K562 (cell line): ENCODE measurements around the gene HDAC5. TPM values are rescaled to one million over a fixed set of nuclear protein-coding genes. Genes with fewer than 3 reads are reported as not detected.

Experiments used
- ATAC-seq: fragments of 200-7000 bp; cut with Tn5 transposase; 3 replicates; pipeline ENCODE4 v1.9.1; 2020; ENCODE audit warnings: moderate library complexity
- BruUV-seq: library from RNA; stranded (reverse); fragments of 400-500 nt; replicated peaks from 2 replicates; lab custom pipeline; 2021; lab: Mats Ljungman, UMichigan
- CTCF ChIA-PET: fragments of 300-600 bp; formaldehyde crosslinking; extraction: SDS; loops from one replicate; lab custom pipeline; 2021; ENCODE audit warnings: low intra/inter-chr PET ratio; lab: Yijun Ruan, JAX
- POLR2A ChIA-PET: fragments of 300-600, 350-650 bp; sonication (Branson Sonifier 250); formaldehyde crosslinking; extraction: SDS; loops from one replicate; lab custom pipeline; 2021; ENCODE audit warnings: antibody characterized with exemption, inconsistent platforms; lab: Yijun Ruan, JAX
- DNase-seq, 4 experiments: peaks; one replicate each; pipeline versions ENCODE4 v3.0.0 to v3.0.0-alpha.2; 2011 to 2018; ENCODE audit warnings: low spot score in 3 of 4, mixed read lengths in 3 of 4; ENCODE audit errors: extremely low read depth in 1 of 4
- FAIRE-seq: peaks from 2 replicates; lab custom pipeline; 2011; peaks lifted over from hg19 to GRCh38; lab: Jason Lieb, UNC
- H2AFZ ChIP-seq: 2 replicates; pipeline ENCODE4 v1.6.0; 2011; ENCODE audit warnings: low read depth, low read length, control low read depth, inconsistent platforms
- H3K27ac ChIP-seq: fragments of 200-600 bp; 3 replicates; pipeline ENCODE4 v1.8.0; 2011; ENCODE audit warnings: low read depth, mild to moderate bottlenecking, control low read depth, inconsistent platforms, low read length, moderate library complexity, mixed read lengths; ENCODE audit errors: extremely low read depth
- H3K27me3 ChIP-seq, 2 experiments: fragments of 300-600 bp in 1 of 2; 2 replicates in 1 of 2; 3 replicates in 1 of 2; pipeline versions ENCODE4 v1.6.0 to v1.8.0; 2011; ENCODE audit warnings: inconsistent platforms in 2 of 2, low read length in 2 of 2, mild to moderate bottlenecking in 1 of 2, mixed read lengths in 1 of 2, moderate library complexity in 1 of 2; ENCODE audit not compliant: control insufficient read depth in 2 of 2, insufficient read depth in 2 of 2
- H3K36me3 ChIP-seq: fragments of 300-600 bp; 3 replicates; pipeline ENCODE4 v1.8.0; 2011; ENCODE audit warnings: mild to moderate bottlenecking, low read length, inconsistent platforms; ENCODE audit not compliant: control insufficient read depth, insufficient read depth
- H3K4me1 ChIP-seq, 2 experiments: fragments of 200-600 bp in 1 of 2; replicated peaks in 1 of 2; 2 replicates in 1 of 2; 3 replicates in 1 of 2; pipeline versions ENCODE4 v1.5.1 to v1.8.0; 2011; ENCODE audit warnings: inconsistent platforms in 2 of 2, low read length in 2 of 2, mild to moderate bottlenecking in 1 of 2, mixed read lengths in 1 of 2, moderate library complexity in 1 of 2; ENCODE audit not compliant: control insufficient read depth in 2 of 2, insufficient read depth in 2 of 2
- H3K4me2 ChIP-seq: 2 replicates; pipeline ENCODE4 v1.6.1; 2011; ENCODE audit warnings: low read length, control low read depth, inconsistent platforms, mixed read lengths; ENCODE audit not compliant: insufficient read depth
- H3K4me3 ChIP-seq: fragments of 200-600 bp; sonication (generic), shearing (Covaris generic); 2 replicates; pipeline ENCODE4 v1.5.1; 2016; ENCODE audit warnings: control low read depth, inconsistent platforms
- H3K79me2 ChIP-seq: fragments of 200-600 bp; 3 replicates; pipeline ENCODE4 v1.8.0; 2011; ENCODE audit warnings: low read length, inconsistent platforms; ENCODE audit not compliant: control insufficient read depth, insufficient read depth
- H3K9ac ChIP-seq, 2 experiments: 2 replicates each; pipeline versions ENCODE4 v1.6.0 to v1.6.1; 2011; ENCODE audit warnings: low read depth in 2 of 2, low read length in 2 of 2, control low read depth in 1 of 2, inconsistent platforms in 1 of 2, mild to moderate bottlenecking in 1 of 2, mixed read lengths in 1 of 2; ENCODE audit not compliant: insufficient read depth in 1 of 2
- H3K9me1 ChIP-seq: one replicate; pipeline ENCODE4 v1.6.0; 2011; ENCODE audit warnings: inconsistent platforms, mild to moderate bottlenecking, low read length, moderate library complexity; ENCODE audit not compliant: control insufficient read depth, insufficient read depth
- H3K9me3 ChIP-seq: replicated peaks from 2 replicates; pipeline ENCODE4 v1.5.1; 2011; ENCODE audit warnings: low read depth, low read length, inconsistent platforms; ENCODE audit not compliant: control insufficient read depth, insufficient read depth
- H4K20me1 ChIP-seq: replicated peaks from 2 replicates; pipeline ENCODE4 v1.6.1; 2011; ENCODE audit warnings: low read length, inconsistent platforms, mixed read lengths; ENCODE audit not compliant: control insufficient read depth, insufficient read depth
- POLR2G ChIP-seq: fragments of 200-400 bp; formaldehyde crosslinking; IDR thresholded peaks from 2 replicates; pipeline ENCODE4 v1.6.1; 2017; ENCODE audit warnings: low read depth, mild to moderate bottlenecking, antibody characterized with exemption, low read length, moderate library complexity
- ZNF551 ChIP-seq: fragments of 250-450 bp; sonication (Bioruptor Pico); IDR thresholded peaks from 2 replicates; pipeline ENCODE4 v1.5.0; 2021; ENCODE audit warnings: mild to moderate bottlenecking, moderate library complexity
- WGBS: fragments of 100-300 bp; shearing (Covaris generic); methylation state at CpG from one replicate; pipeline ENCODE4 v1.1.6; 2016; ENCODE audit warnings: low coverage, mixed read lengths; ENCODE audit not compliant: insufficient coverage; ENCODE audit errors: missing lambda C conversion rate; 5-methylcytosine and 5-hydroxymethylcytosine counted together
- in situ Hi-C: fragments of 300-500 bp; cut with MboI; formaldehyde crosslinking; loops from 4 replicates; pipeline ENCODE4 v1.15.0; 2018; ENCODE audit warnings: inconsistent platforms, mixed read lengths
- intact Hi-C: fragments of 100-400 bp; cut with micrococcal nuclease; formaldehyde crosslinking; loops from 2 replicates; pipeline ENCODE4 v1.14.2; 2022
- polyA plus RNA-seq, 8 experiments: library from polyadenylated mRNA; depleted of rRNA in 4 of 8; stranded (reverse) in 5 of 8; unstranded in 3 of 8; fragments of >200 nt; fragmentation: Nextera tagmentation in 2 of 8; fragmentation: Illumina TruSeq in 1 of 8; extraction: Ambion mirVana in 2 of 8; extraction: Trizol in 1 of 8; gene quantifications; 2 replicates each; pipeline versions ENCODE4 v1.2.1 to v1.2.3, GENCODE V29; 2011 to 2014; ENCODE audit warnings: inconsistent platforms in 1 of 8, missing spikeins in 1 of 8
- total RNA-seq, 7 experiments: library from RNA; depleted of rRNA in 6 of 7; stranded (reverse); fragments of >200 nt in 6 of 7; fragmentation: Illumina TruSeq in 2 of 7; extraction: Trizol in 2 of 7; gene quantifications; 2 replicates each; pipeline versions ENCODE4 v1.2.1 to v1.2.3, GENCODE V29; 2011 to 2021; ENCODE audit warnings: low replicate concordance in 1 of 7
- TF ChIP-seq, protein P1 (sequence below): fragments of 250-450 bp; sonication (Bioruptor Pico); IDR thresholded peaks from 2 replicates; pipeline ENCODE4 v1.5.0; 2021

The HDAC5 gene
- total and polyA plus RNA-seq, 9 of the 15 experiments (the other 6 are each of a cell fraction or from before 2014, with no cell fraction given), result 0.45 to 26.2 (median 16.4) TPM

DNA sequence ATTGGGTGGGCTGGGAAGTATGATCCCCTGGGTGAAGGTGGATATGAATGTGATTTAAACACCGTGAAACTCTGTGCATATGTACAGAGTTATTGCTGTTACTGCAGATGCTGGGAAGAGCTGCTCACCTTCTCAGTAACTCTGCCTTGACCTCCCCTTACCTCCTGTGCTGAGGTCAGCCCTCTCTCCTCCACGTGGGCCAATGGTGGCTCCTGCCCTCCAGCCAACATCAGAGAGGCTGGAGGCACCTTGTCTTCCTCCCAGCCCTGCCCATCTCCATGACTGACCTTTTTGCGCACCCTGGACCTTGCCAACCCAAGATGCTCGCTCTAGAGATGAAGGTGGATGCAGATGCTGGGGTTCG, 46.7 kb upstream of the HDAC5 start:
- intact Hi-C loops (no loop called here), in situ Hi-C loops (no loop called here)
- CTCF ChIA-PET, result no interaction called here
- H3K9me1 ChIP-seq, result no peaks in the 10 kb centered on the region
- no peak for FAIRE-seq
- POLR2A ChIA-PET, result interaction anchor here (1.1 kb wide), 1 partner anchor 18 kb away, joined by 3 read pairs; no protein-coding TSS in a partner anchor
- H3K27me3 ChIP-seq, result no peaks in the 10 kb centered on the region
- H3K4me2 ChIP-seq, result no peak overlapping the region
- peaks cover 3% of the 10 kb centered on the region; the same call in 1 of the 3 replicates for H3K36me3 ChIP-seq
- BruUV-seq, result no TSS peak
- no peak overlapping the region for H2AFZ ChIP-seq
- 41% methylated on average over 5 of the region's 5 CpGs for WGBS
- peaks cover 13 to 26% of the 10 kb centered on the region in 2 experiments; a peak in 4 of 5 replicates for H3K4me1 ChIP-seq
- TF ChIP-seq, protein P1, sequence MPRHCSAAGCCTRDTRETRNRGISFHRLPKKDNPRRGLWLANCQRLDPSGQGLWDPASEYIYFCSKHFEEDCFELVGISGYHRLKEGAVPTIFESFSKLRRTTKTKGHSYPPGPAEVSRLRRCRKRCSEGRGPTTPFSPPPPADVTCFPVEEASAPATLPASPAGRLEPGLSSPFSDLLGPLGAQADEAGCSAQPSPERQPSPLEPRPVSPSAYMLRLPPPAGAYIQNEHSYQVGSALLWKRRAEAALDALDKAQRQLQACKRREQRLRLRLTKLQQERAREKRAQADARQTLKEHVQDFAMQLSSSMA (CRISPR knock-in tag), result no peak
- no peaks in the 10 kb centered on the region for H3K9me3 ChIP-seq
- H3K9ac ChIP-seq, result peak overlapping the region in 1 of 2 experiments; percentile 53; a peak in 2 of 4 replicates
- no peak for DNase-seq
- ATAC-seq, result no peak
- H3K27ac ChIP-seq, result no peak overlapping the region
- no peaks in the 10 kb centered on the region for H4K20me1 ChIP-seq
- H3K4me3 ChIP-seq, result no peak overlapping the region
- H3K79me2 ChIP-seq, result no peaks in the 10 kb centered on the region

DNA sequence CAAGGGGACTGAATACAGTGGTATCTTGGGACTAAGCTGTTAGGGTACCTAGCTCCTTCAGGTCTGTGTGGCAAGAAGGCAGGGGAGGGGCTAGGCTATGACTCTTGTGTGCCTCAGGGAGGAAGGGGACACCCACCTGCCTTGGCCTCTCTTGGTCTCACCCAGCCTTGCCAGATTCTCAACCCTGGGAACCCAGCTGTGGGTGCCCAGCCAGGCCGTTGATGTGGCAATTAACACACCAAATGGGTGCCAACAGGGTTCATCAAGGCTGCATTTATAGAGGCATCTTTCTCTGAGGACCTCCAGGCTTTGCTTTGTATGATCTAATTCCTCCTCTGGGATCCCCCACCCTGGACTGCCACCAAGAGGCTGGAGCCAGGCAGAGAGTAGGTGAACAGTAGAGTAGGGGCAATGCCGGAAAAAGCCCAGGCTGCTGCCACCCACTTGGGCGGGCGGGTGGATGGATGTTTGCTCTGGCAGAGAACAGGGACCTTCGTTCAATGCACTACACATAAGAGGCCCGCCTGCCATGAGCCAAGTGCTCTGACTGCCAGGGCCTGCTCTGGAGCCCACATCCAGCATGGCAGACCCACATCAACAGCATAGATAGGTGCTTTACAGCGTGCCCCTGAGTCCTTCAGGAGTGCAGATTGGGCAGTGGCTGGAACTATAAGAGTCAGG, 43.9 kb upstream of the HDAC5 start:
- POLR2A ChIA-PET, result interaction anchor here (0.6 to 3.0 kb wide), 9 partner anchors 9 to 286 kb away, joined by 3 to 14 read pairs (median 5); partner anchors contain the start of gene TMUB2

More for the DNA sequence above, 43.9 kb upstream of the HDAC5 start:
- no peak for FAIRE-seq
- peak overlapping the region in 1 of 2 experiments; percentile 67; a peak in 2 of 4 replicates for H3K9ac ChIP-seq
- in situ Hi-C loops, result no loop called here
- no peak overlapping the region for H3K4me2 ChIP-seq
- no peak for ATAC-seq
- no peaks in the 10 kb centered on the region for H3K79me2 ChIP-seq
- H3K4me1 ChIP-seq, result peaks cover 13 to 26% of the 10 kb centered on the region in 2 experiments; a peak in 4 of 5 replicates
- WGBS, result 75% methylated on average over 7 of the region's 7 CpGs
- TF ChIP-seq ZNF551 (CRISPR knock-in tag) (no peak), POLR2G (peak; percentile 35)
- DNase-seq, result no peak
- intact Hi-C loops, result loop anchor here (5.0 to 10.0 kb wide), 2 partner anchors 153 to 225 kb away; partner anchors contain the start of genes PPY and TMEM101
- H3K4me3 ChIP-seq, result no peak overlapping the region
- no peak overlapping the region for H3K27ac ChIP-seq
- H3K9me1 ChIP-seq, result no peaks in the 10 kb centered on the region
- no peaks in the 10 kb centered on the region for H3K9me3 ChIP-seq
- no peaks in the 10 kb centered on the region for H3K27me3 ChIP-seq
- no TSS peak for BruUV-seq
- H2AFZ ChIP-seq, result no peak overlapping the region
- CTCF ChIA-PET, result interaction anchor here (0.5 kb wide), 1 partner anchor 26 kb away, joined by 4 read pairs; no protein-coding TSS in a partner anchor
- peaks cover 4% of the 10 kb centered on the region; the same call in 1 of the 3 replicates for H3K36me3 ChIP-seq
- no peaks in the 10 kb centered on the region for H4K20me1 ChIP-seq
